IgD-negative memory B cell (primary cell): ENCODE data around the gene DPT. TPM values are rescaled to one million over a fixed set of nuclear protein-coding genes. Genes with fewer than 3 reads are reported as not detected.

ENCODE experiments used
- H3K27ac Mint-ChIP-seq, 3 donors: one replicate each; pipeline ENCODE4 v1.8.0; 2020 to 2022; ENCODE audit warnings: mild to moderate bottlenecking in 3 of 3, mixed read lengths in 3 of 3, moderate library complexity in 1 of 3
- H3K27me3 Mint-ChIP-seq: one replicate; pipeline ENCODE4 v1.8.0; 2021; ENCODE audit warnings: mixed read lengths
- H3K36me3 Mint-ChIP-seq: one replicate; pipeline ENCODE4 v1.8.0; 2020; ENCODE audit warnings: mild to moderate bottlenecking, mixed read lengths
- H3K4me1 Mint-ChIP-seq, 3 donors: one replicate each; pipeline ENCODE4 v1.8.0; 2020 to 2022; ENCODE audit warnings: mixed read lengths in 3 of 3, mild to moderate bottlenecking in 1 of 3
- H3K4me3 Mint-ChIP-seq, 4 donors: one replicate each; pipeline ENCODE4 v1.8.0; 2020 to 2022; ENCODE audit warnings: mild to moderate bottlenecking in 4 of 4, mixed read lengths in 4 of 4, moderate library complexity in 3 of 4
- H3K9me3 Mint-ChIP-seq, 3 donors: one replicate each; pipeline ENCODE4 v1.8.0; 2020 to 2021; ENCODE audit warnings: mixed read lengths in 3 of 3, mild to moderate bottlenecking in 1 of 3
- polyA plus RNA-seq: library from polyadenylated mRNA; unstranded; fragments of 300-500 nt; fragmentation: Illumina TruSeq; gene quantifications from one replicate; pipeline ENCODE4 v1.2.3, GENCODE V29; 2021

DPT gene
- polyA plus RNA-seq, 1 donor from 2014 or later: not detected

DNA sequence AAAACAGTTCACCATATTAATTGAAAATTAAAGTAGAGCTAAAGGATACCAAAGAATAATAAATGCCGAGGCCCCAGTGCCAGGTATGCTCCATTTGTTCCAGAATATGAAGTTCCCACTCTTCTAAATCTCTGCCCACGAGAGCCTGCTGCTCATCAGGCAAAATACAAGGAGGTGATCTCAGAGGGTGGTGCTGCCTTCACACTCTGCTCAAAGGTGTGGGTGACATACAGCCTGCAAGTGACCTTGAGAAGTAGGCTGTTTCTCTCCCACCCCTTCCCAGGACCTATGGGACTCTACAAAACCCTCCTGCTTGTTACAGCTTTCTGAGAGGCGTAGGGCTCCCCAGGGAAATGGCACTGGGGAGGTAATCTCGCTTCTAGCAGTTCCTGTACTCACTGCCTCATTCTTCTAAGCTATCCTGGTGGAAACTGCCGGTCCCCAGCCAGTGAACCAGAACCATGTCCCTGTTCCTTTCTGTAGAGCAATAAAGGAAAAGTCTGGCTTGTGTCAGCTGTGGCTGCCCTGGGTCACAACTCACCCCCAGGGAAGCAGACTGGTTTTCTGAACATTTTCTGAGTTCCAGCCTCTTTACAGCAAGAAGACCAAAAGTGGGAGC lies 26.9 kb upstream of the DPT start:
- no peaks in the 10 kb centered on the region for H3K36me3 Mint-ChIP-seq
- H3K4me1 Mint-ChIP-seq: no peaks in the 10 kb centered on the region
- H3K4me3 Mint-ChIP-seq: no peak overlapping the region
- peaks cover 8% of the 10 kb centered on the region for H3K27me3 Mint-ChIP-seq
- peaks cover 0 to 3% (median 0%) of the 10 kb centered on the region in 3 donors for H3K9me3 Mint-ChIP-seq
- no peak overlapping the region for H3K27ac Mint-ChIP-seq

DNA sequence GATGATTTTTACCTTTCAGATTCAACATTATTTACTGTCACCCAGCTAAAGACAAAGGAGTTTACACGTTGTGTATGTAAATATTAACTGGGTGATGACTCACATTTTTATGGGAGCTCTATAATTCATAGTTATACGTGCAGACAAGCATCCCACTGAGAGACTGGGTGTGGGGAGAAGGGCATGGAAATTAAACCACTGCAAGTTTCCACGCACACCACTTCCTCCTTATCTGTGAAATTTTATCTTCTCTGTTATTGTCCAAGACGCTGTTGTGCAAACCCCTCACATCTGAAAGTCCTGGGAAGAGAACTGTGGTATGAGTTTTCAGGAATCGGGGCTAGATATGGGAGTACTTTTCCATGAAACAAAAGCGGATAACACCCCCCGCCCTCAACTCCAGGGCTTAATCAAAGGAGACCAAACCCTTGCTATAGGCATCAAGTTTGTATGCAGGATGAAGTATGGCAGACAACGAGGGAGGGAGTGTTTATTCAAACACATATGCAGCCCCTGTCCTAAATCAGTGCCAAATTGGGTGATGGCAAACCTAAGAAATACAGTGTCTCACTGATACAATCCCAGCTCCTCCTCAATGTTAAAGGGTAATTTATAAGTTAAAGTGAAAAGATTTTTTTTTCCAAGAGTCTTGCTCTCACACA lies 23.3 kb upstream of the DPT start:
- peaks cover 0 to 3% (median 0%) of the 10 kb centered on the region in 3 donors for H3K9me3 Mint-ChIP-seq
- H3K27ac Mint-ChIP-seq: no peak overlapping the region
- H3K36me3 Mint-ChIP-seq: no peaks in the 10 kb centered on the region
- H3K27me3 Mint-ChIP-seq: peaks cover 12% of the 10 kb centered on the region
- no peak overlapping the region for H3K4me3 Mint-ChIP-seq
- H3K4me1 Mint-ChIP-seq: no peaks in the 10 kb centered on the region

DNA sequence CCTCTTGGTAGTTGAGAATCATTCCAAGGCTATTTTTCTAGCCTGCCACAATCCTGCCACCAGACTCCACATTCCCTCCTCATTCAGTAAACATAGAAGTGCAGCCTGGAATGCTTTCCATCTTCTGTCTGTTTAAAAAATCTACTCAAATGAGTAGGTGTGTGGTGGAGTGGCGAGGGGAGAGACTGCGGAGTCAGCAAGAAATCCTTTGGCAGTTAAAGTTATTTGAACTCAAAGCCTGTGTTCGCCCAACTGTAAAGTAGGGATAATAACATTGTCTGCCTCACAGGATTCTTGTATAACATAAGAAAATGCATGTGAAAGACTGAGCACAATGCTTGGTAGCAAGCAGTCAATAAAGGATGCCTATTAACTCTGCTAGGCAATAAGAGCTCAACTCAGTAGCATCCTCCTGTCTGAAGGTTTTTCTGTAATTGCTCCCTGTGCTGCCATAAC lies 22.2 kb upstream of the DPT start:
- Mint-ChIP-seq H3K36me3 (no peaks in the 10 kb centered on the region), H3K27ac (no peak overlapping the region), H3K9me3 (peaks cover 0 to 3% (median 2%) of the 10 kb centered on the region in 3 donors)

DNA sequence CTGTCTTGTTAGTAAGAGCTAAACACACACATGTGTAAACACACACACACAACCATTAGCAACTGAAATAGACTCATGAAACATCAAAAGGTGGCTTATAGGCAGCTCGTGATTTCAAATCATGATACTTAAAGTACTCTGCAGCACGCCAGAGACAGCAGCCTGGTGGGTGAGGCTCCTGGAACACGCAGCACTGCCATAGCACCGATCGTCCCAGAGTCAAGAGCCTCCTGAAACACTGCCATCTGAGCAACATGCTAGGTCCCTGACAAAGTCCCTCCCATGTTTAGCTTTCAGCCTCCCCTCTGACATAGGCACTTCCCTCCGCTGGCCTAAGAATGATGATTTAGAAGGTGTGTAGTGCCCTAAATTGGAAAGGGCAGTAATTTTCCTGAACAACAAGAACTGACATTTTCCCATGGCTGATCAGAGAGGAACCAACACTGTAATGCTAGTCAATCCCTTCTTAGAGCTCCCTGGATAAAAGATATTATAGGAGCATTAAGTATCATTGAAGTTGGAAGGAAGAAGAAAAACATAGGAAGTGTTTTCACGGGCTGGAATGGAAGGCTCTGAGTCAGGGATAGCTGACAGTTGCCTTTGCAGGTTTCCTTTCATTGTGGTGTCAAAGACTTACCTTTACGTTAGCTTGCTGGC lies 14.1 kb upstream of the DPT start:
- Mint-ChIP-seq H3K9me3 (peaks cover 0 to 3% (median 2%) of the 10 kb centered on the region in 3 donors), H3K36me3 (no peaks in the 10 kb centered on the region), H3K27me3 (no peaks in the 10 kb centered on the region), H3K27ac (no peak overlapping the region), H3K4me3 (no peak overlapping the region), H3K4me1 (no peaks in the 10 kb centered on the region)

More for the DNA sequence above, 22.2 kb upstream of the DPT start:
- Mint-ChIP-seq H3K4me3 (no peak overlapping the region), H3K27me3 (peaks cover 12% of the 10 kb centered on the region), H3K4me1 (no peaks in the 10 kb centered on the region)

DNA sequence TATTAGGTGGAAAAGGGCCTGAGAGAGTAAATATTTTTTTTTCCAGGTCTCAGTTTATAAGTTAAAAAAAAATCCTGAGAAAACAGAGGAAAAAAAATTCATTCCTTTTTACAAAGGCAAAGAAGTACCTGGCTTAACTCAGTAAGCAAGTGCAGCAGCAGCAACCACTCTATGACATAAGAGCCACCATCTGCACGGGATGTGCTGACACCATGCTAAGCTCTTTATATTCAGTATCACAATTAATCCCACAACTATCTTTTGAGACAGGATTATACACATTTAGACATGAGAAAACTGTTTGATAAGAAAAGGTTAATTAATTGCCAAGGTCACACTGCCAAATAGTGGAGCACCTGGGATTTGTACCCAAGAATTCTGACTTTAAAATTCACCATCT lies 13.4 kb upstream of the DPT start:
- no peak overlapping the region for H3K4me3 Mint-ChIP-seq
- H3K27ac Mint-ChIP-seq: no peak overlapping the region
- H3K4me1 Mint-ChIP-seq: no peaks in the 10 kb centered on the region
- H3K36me3 Mint-ChIP-seq: no peaks in the 10 kb centered on the region
- H3K27me3 Mint-ChIP-seq: no peaks in the 10 kb centered on the region
- peaks cover 0 to 3% (median 2%) of the 10 kb centered on the region in 3 donors for H3K9me3 Mint-ChIP-seq

DNA sequence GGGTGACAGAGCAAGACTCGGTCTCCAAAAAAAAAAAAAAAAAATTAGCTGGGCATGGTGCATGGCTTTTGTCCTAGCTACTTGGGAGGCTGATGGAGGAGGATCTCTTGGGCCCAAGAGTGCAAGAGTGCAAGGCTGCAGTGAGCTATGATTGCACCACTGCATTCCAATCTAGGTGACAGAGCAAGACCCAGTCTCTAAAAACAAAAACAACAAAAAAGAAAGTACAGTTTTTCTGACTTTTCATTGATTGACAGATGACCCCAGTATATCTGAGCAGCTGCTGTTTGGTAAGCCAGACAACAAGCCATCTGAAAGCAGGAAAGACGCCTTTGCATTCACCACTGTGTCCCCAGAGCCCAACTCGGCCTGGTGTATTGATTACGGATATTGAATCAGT lies 10.9 kb upstream of the DPT start:
- H3K27me3 Mint-ChIP-seq: no peaks in the 10 kb centered on the region
- no peaks in the 10 kb centered on the region for H3K4me1 Mint-ChIP-seq
- H3K27ac Mint-ChIP-seq: no peak overlapping the region
- no peaks in the 10 kb centered on the region for H3K9me3 Mint-ChIP-seq
- H3K36me3 Mint-ChIP-seq: no peaks in the 10 kb centered on the region
- no peak overlapping the region for H3K4me3 Mint-ChIP-seq

DNA sequence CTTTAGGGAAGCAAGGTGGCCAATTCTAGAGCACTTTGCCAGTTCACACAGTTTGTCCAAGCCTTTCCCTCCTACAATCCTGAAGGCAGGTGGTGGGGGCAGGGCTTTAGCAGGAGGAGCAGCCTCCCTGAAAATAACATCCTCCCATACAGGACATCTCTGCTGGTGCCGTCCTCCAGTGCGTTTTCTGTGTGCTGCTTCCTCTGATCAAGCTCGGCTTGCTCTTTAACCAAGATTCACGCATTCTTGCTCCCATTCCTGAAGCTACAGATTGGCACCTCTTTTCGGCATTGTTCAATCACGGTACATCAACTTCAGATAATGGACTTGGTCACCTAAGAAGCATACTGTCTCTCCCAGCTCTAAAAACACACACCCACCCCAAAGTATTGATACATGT lies 7.5 kb upstream of the DPT start:
- Mint-ChIP-seq H3K4me1 (no peaks in the 10 kb centered on the region), H3K27me3 (no peaks in the 10 kb centered on the region), H3K27ac (no peak overlapping the region), H3K4me3 (no peak overlapping the region), H3K36me3 (no peaks in the 10 kb centered on the region), H3K9me3 (peaks cover 0 to 4% (median 0%) of the 10 kb centered on the region in 3 donors)

DNA sequence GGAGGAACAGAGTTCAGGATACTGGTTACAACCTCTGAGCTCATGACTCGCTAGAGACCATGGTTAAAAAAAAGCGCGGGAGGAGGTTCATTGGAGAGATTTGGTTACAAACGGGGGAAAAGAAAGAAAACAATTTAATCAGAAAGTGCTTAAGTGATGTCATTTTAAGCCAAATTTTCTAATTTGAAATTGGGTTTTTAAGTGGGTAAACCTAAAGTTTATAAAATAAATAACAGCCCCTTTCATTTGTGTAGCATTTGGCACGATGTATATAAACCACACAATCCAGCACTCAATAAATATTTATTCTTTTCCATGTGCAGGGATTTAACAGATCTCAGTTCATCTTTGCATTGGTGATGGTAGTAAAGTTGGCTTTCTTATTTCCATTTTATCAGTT lies 7.0 kb upstream of the DPT start:
- H3K27me3 Mint-ChIP-seq: no peaks in the 10 kb centered on the region
- no peak overlapping the region for H3K27ac Mint-ChIP-seq
- peaks cover 0 to 4% (median 0%) of the 10 kb centered on the region in 3 donors for H3K9me3 Mint-ChIP-seq
- H3K4me3 Mint-ChIP-seq: no peak overlapping the region
- no peaks in the 10 kb centered on the region for H3K4me1 Mint-ChIP-seq
- H3K36me3 Mint-ChIP-seq: no peaks in the 10 kb centered on the region

DNA sequence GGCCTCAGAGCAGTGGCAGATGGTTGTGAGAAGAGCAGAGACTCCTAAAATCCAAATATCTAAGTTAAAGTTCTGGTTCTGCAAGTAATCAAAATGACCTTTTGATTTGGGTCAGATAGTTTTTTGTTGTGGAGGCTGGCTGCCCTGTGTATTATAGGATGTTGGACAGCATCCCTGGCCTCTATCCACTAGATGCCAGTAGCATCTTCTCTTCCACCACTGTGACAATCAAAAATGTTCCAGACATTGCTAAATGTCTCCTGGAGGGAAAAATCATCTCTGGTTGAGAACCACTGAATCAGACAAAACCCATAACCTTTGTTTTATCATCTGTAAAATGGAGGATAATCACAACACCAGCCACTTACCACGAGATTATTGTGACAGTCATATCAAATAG lies 5.9 kb upstream of the DPT start:
- Mint-ChIP-seq H3K4me1 (no peaks in the 10 kb centered on the region), H3K9me3 (peaks cover 0 to 4% (median 0%) of the 10 kb centered on the region in 3 donors), H3K27me3 (no peaks in the 10 kb centered on the region), H3K27ac (no peak overlapping the region), H3K36me3 (no peaks in the 10 kb centered on the region), H3K4me3 (no peak overlapping the region)

DNA sequence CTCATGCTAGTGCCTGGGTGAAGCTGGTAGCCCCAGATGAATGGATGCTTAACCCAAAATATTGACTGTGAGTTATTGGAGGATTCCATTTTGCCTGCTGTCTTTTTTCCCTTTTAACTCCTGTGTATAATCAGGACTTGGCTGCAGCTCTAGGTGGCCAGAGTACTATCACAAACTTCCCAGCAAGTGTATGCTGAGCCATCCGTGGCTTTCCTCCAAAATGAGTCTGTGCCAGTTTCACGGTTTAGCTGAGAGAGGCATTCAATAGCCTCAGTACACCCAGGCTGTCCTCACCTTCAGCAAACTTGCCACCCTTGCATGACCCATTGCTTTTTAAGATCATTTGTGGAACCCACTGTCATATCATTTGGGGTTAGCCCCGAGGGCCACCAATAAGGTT lies 5.3 kb upstream of the DPT start:
- H3K36me3 Mint-ChIP-seq: no peaks in the 10 kb centered on the region
- peaks cover 0 to 4% (median 0%) of the 10 kb centered on the region in 3 donors for H3K9me3 Mint-ChIP-seq
- H3K4me1 Mint-ChIP-seq: no peaks in the 10 kb centered on the region
- H3K27ac Mint-ChIP-seq: no peak overlapping the region
- H3K27me3 Mint-ChIP-seq: no peaks in the 10 kb centered on the region
- no peak overlapping the region for H3K4me3 Mint-ChIP-seq

DNA sequence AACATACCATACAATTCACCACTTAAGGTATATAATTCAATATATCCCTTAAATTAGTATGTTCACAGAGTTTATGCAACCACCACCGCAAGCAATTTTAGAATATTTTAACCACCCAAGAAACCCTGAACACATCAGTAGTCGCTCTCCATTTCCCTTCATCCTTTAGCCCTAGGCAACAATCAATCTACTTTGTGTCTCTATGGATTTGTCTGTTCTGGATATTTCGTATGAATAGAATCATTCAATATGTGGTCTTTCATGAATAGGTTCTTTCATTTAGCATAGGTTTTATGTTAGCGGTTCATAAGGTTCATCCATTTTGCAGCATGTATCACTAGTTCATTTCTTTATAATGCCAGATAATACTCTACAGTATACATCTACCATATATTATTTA lies 4.2 kb upstream of the DPT start:
- Mint-ChIP-seq H3K9me3 (peaks cover 0 to 4% (median 0%) of the 10 kb centered on the region in 3 donors), H3K36me3 (no peaks in the 10 kb centered on the region), H3K27ac (peak overlapping the region in 1 of 3 donors; percentile 63)

DNA sequence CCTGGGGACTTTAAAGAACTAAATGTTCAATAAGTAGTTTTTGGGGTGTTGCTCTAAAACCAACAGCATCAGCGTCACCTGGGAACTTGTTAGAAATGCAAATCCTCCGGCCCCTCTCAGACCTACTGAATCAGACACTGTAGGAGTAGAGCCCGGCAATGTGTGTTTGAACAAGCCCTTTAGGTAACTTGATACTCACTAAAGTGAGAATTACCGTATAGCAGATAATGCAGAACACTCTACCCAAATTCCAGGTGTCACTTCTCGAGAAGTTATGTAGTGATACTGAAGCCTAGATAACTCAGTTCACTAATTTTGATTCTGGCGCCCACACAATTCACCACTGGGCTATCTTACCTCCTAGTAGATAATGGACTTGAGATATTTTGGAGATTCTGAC lies 3.7 kb upstream of the DPT start:
- Mint-ChIP-seq H3K4me1 (no peaks in the 10 kb centered on the region), H3K4me3 (no peak overlapping the region), H3K9me3 (peaks cover 0 to 4% (median 0%) of the 10 kb centered on the region in 3 donors), H3K27ac (no peak overlapping the region), H3K27me3 (no peaks in the 10 kb centered on the region), H3K36me3 (no peaks in the 10 kb centered on the region)

More for the DNA sequence above, 4.2 kb upstream of the DPT start:
- Mint-ChIP-seq H3K4me3 (no peak overlapping the region), H3K27me3 (no peaks in the 10 kb centered on the region), H3K4me1 (no peaks in the 10 kb centered on the region)

DNA sequence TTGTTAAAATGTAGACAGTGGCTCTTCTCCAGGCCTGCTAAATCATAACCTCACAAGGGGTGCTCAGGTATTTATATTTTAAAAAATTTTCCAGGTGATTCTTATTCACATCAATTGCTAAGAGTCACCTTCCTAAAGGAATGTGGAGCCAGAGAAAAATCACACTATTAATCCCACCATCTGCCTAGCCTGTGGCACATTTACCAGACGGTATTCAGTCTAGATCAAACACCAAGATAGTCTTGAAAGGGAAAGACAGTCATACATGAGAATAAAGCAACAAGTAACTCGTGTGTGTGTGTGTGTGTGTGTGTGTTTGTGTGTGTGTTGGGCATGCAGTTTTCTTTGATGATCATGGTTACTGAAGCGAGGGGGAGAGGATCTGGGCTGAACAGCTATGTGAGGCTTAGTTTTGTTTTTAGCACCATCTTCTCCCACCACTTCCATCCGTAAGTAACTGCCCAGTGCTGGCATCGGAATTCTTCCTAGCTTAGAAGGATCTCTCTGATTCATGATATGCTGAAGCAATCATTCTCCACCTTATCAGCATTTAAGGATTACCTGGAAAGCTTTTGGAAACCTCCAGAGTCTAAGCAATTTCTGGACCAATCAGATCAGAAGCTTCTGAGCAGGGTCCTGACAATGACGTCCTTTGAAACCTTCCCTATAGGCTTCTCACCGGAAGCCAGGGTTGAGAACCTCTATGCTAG lies 2.4 kb upstream of the DPT start:
- Mint-ChIP-seq H3K27me3 (no peaks in the 10 kb centered on the region), H3K9me3 (peaks cover 0 to 4% (median 0%) of the 10 kb centered on the region in 3 donors), H3K4me1 (no peaks in the 10 kb centered on the region), H3K36me3 (no peaks in the 10 kb centered on the region), H3K4me3 (no peak overlapping the region), H3K27ac (no peak overlapping the region)

DNA sequence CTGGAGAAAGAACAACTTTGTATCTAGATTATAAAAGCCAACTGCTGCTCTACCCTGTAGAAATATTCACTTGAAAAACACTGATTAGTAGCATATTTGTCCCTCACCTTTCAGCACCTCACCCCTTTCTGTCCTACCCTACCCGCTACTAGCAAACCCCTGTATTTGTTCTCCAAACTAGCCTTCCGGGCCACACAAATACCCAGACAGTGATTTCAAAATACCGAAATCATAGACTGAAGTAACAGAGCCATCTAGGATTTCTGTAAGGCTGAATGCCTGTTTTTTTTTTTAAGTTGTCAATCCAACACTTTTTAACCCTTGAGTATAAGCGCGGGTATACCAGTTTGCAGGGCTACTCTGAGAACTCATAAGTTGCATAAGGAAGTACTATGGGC lies 398 bp upstream of the DPT start:
- H3K4me3 Mint-ChIP-seq: no peak overlapping the region
- H3K36me3 Mint-ChIP-seq: no peaks in the 10 kb centered on the region
- H3K4me1 Mint-ChIP-seq: no peaks in the 10 kb centered on the region
- no peak overlapping the region for H3K27ac Mint-ChIP-seq
- H3K9me3 Mint-ChIP-seq: peaks cover 0 to 5% (median 0%) of the 10 kb centered on the region in 3 donors
- no peaks in the 10 kb centered on the region for H3K27me3 Mint-ChIP-seq

DNA sequence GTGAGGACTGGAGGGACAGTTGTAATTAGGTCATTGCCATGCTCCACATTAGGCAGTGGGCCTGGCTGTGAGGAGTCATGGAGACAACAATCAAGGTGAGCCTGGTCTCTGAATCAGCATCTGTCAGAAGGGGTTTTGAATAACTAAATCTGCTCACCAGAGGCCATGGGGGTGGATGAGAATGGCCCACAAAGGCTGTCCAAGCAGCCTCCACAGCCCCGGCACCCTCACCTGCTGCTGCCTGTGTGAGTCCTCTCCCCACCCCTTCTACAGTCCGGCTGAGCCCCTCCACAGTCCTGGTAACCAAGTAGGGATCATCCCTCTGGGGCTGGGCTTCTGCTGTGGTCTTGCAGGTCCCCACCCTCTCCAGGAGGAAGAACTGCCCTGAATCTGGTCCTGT lies 2.3 kb downstream of the DPT start:
- H3K27ac Mint-ChIP-seq: no peak overlapping the region
- no peaks in the 10 kb centered on the region for H3K27me3 Mint-ChIP-seq
- peak overlapping the region in 1 of 4 donors; percentile 23 for H3K4me3 Mint-ChIP-seq
- H3K9me3 Mint-ChIP-seq: peaks cover 0 to 2% (median 0%) of the 10 kb centered on the region in 3 donors
- no peaks in the 10 kb centered on the region for H3K36me3 Mint-ChIP-seq
- H3K4me1 Mint-ChIP-seq: no peaks in the 10 kb centered on the region
